GM12864 (cell line): ENCODE results near the gene PXT1.
"Not testable (repeated sequence)": the region's sequence is repeated elsewhere in the genome, so short reads cannot be mapped to it uniquely, and the experiment has no call there.

Experiments
- DNase-seq: peaks from one replicate; pipeline ENCODE4 v3.0.0-alpha.2; 2011; ENCODE audit warnings: low read depth
- H3K4me3 ChIP-seq: 2 replicates; pipeline ENCODE4 v1.5.1; 2011; ENCODE audit warnings: mild to moderate bottlenecking, low read depth, low read length, control low read depth
- CTCF ChIP-seq: IDR thresholded peaks from 2 replicates; pipeline ENCODE4 v1.5.1; 2011; ENCODE audit warnings: low read depth, mild to moderate bottlenecking, moderate library complexity, low read length, control low read depth, inconsistent platforms; ENCODE audit errors: missing control alignments

Gene PXT1

GRCh38 chr6:36364669-36365479 lies 77.8 kb downstream of the PXT1 start:
- DNase-seq: no peak
- no peak for TF ChIP-seq CTCF
- 0 out of 2 replicates have a peak overlapping the region, but pooled peaks have one; percentile 2 for H3K4me3 ChIP-seq

GRCh38 chr6:36364061-36364635 lies 78.5 kb downstream of the PXT1 start:
- not testable (repeated sequence) for H3K4me3 ChIP-seq, DNase-seq

DNA sequence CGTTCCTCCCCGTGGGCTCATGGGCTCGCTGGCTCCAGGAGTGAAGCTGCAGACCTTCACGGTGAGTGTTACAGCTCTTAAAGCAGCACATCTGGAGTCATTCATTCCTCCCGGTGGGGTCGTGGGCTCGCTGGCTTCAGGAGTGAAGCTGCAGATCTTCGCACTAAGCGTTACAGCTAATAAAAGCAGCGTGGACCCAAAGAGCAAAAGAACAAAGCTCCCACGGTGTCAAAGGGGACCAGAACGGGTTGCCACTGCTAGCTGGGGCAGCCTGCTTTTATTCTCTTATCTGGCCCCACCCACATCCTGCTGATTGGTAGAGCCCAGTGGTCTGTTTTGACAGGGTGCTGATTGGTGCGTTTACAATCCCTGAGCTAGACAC lies 79.3 kb downstream of the PXT1 start:
- DNase-seq: not testable (repeated sequence)

DNA sequence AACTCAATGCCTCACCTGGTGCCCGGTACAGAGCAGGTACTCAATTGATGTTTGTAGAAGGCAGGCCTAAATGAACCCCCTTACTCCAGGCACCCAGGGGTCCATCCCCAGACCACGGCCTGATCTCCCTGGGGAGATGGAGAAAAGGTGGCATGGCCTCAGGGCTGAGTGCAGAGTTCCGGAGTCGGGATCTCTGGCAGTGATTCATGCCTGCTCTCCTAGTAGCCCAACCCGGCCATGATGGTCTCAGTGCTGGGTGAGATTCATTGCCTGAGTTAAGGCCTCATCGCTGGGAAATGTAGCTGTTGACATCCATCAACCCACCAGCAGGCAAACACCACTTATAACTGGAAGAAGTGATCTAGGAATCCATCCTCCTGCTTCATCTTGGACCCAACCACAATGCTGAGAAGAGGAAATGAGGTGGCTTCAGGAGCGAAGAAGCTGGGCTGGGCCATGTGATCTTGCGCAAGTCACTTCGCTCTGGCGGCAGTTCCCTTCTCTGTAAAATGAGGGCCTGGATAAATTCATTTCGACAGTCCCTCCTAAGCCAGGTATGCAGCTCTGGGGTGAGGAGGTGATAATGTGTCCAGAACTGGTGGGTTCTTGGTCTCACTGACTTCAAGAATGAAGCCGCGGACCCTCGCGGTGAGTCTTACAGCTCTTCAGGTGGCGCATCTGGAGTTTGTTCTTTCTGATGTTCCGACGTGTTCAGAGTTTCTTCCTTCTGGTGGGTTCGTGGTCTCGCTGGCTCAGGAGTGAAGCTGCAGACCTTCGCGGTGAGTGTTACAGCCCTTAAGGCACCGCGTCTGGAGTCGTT lies 79.9 kb downstream of the PXT1 start:
- TF ChIP-seq CTCF: no peak
- no peak overlapping the region for H3K4me3 ChIP-seq
- no peak for DNase-seq

More for the DNA sequence above, 79.3 kb downstream of the PXT1 start:
- not testable (repeated sequence) for H3K4me3 ChIP-seq

DNA sequence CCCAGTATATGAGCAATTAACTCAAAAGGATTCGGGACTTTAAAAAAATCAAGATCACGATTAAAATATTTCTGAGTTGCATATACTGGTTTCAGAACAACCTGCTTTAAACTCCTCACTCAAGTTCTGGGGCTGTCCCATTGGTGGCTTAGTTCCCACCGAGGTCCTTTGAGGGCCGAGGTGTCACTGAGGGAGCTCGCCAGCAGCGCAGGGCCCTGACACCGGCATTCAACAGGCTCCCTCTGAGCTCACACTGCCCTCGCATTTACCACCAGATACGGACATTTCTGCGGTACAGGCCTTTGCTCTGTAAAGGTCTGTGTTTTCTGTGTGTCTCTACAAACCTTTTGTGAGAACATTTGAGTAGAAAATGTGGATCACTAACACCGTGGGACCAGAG lies 81.6 kb downstream of the PXT1 start:
- no peak for TF ChIP-seq CTCF
- no peak overlapping the region for H3K4me3 ChIP-seq

GRCh38 chr6:36360241-36361054 lies 82.2 kb downstream of the PXT1 start:
- no peak for DNase-seq
- H3K4me3 ChIP-seq: no peak overlapping the region
- TF ChIP-seq CTCF: peak; percentile 89

More for the DNA sequence above, 81.6 kb downstream of the PXT1 start:
- no peak for DNase-seq

- no peak for TF ChIP-seq CTCF
- no peak for DNase-seq
- no peak overlapping the region for H3K4me3 ChIP-seq
These were observed 84.3 kb downstream of the PXT1 start for GRCh38 chr6:36358226-36358915.
